HepG2 (cell line): ENCODE results near the gene MRNIP. TPM values are rescaled to one million over a fixed set of nuclear protein-coding genes. Genes with fewer than 3 reads are reported as not detected.

Experiments used
- FOXA3 ChIP-seq: IDR thresholded peaks from 2 replicates; pipeline ENCODE4 v1.6.1; 2016; ENCODE audit warnings: missing genetic modification reagents, missing compliant biosample characterization
- MYNN ChIP-seq: sonication (generic); formaldehyde crosslinking; IDR thresholded peaks from 2 replicates; pipeline ENCODE4 v1.4.0; 2020; ENCODE audit warnings: mild to moderate bottlenecking, low read depth, missing genetic modification reagents
- SMC3 ChIP-seq: IDR thresholded peaks from 2 replicates; pipeline ENCODE4 v1.6.1; 2011; ENCODE audit warnings: low read length, improper control_type of control experiment
- ZNF530 ChIP-seq: sonication (generic); formaldehyde crosslinking; IDR thresholded peaks from 2 replicates; pipeline ENCODE4 v1.5.0; 2020; ENCODE audit warnings: low read depth, mild to moderate bottlenecking, missing genetic modification reagents
- ZNF775 ChIP-seq: sonication (generic); formaldehyde crosslinking; IDR thresholded peaks from 2 replicates; pipeline ENCODE4 v1.4.0; 2020; ENCODE audit warnings: missing genetic modification reagents, mild to moderate bottlenecking, moderate library complexity, borderline replicate concordance
- ZNF790 ChIP-seq: sonication (generic); formaldehyde crosslinking; IDR thresholded peaks from 2 replicates; pipeline ENCODE4 v1.8.0; 2022; ENCODE audit warnings: missing genetic modification reagents, mild to moderate bottlenecking, borderline replicate concordance
- polyA plus RNA-seq, 8 experiments: library from polyadenylated mRNA; depleted of rRNA in 3 of 8; stranded (reverse) in 7 of 8; unstranded in 1 of 8; fragments of >200 nt; fragmentation: Illumina TruSeq in 4 of 8; extraction: Trizol in 4 of 8; gene quantifications; 2 replicates each; pipeline versions ENCODE4 v1.2.1 to v1.2.3, GENCODE V29; 2011 to 2016; ENCODE audit warnings: low read depth in 4 of 8, missing spikeins in 1 of 8, mixed read lengths in 1 of 8; ENCODE audit not compliant: insufficient read depth in 1 of 8
- total RNA-seq, 5 experiments: library from RNA; depleted of rRNA; stranded (reverse); fragments of >200 nt; fragmentation: Illumina TruSeq; extraction: Trizol; gene quantifications; 2 replicates each; pipeline ENCODE4 v1.2.3, GENCODE V29; 2016; ENCODE audit warnings: low read depth in 1 of 5
- TF ChIP-seq, protein P1 (sequence below): sonication (generic); formaldehyde crosslinking; IDR thresholded peaks from 2 replicates; pipeline ENCODE4; 2020; ENCODE audit warnings: missing genetic modification reagents, mild to moderate bottlenecking, borderline replicate concordance
- TF ChIP-seq, protein P2 (sequence below): sonication (generic); formaldehyde crosslinking; IDR thresholded peaks from one replicate; pipeline ENCODE4 v1.5.1; 2020; ENCODE audit warnings: mild to moderate bottlenecking, missing genetic modification reagents; ENCODE audit errors: not compliant biosample characterization
- TF ChIP-seq, protein P3 (sequence below): sonication (generic); formaldehyde crosslinking; IDR thresholded peaks from 2 replicates; pipeline ENCODE4 v1.5.0; 2020; ENCODE audit warnings: mild to moderate bottlenecking, missing genetic modification reagents, borderline replicate concordance

Gene MRNIP
- total and polyA plus RNA-seq, 2 of the 13 experiments (the other 11 are each of a cell fraction or from before 2014, with no cell fraction given) = 15.5 to 34.1 TPM

DNA sequence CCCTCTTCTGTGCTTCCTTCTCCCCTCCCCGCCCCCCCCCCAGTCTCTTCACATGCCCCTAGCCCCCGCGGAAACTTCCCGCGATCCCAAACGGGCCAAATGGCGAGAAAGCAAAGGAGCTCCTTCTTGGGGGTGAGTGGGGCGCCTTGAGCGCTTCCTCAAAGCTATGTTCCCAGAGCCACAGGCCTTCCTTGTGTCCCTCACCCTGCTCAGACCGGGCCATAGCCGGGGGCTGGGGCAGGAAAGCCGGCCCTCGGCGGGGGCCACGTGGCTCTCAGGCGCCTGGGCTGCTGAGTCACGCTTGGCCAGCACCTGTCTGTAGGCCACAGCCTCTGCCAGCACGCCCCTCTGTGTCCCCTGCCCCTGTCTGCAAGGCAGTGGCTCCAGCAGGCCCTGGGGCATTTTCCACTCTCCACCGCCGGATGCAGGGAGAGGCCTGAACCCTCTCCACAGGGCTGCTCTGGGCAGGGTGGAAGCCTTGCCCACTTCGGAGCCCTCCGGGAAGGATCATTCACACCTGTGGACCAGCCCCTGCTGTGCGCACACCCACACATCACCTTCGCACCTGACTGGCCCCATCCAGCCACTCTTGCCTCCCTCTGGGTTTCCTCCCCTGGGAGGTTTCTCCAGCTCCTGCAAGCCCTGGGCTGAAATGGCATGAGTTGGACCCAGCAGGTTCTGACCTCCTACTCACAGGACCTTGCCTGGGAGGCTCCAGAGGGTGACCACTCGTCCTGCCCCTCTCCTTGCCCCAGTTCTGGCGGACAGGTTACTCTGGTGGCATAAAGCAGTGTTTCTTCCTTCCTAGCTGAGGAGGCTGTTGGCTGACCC is 39.1 kb downstream of the MRNIP start (continued):
- TF ChIP-seq, protein P1, sequence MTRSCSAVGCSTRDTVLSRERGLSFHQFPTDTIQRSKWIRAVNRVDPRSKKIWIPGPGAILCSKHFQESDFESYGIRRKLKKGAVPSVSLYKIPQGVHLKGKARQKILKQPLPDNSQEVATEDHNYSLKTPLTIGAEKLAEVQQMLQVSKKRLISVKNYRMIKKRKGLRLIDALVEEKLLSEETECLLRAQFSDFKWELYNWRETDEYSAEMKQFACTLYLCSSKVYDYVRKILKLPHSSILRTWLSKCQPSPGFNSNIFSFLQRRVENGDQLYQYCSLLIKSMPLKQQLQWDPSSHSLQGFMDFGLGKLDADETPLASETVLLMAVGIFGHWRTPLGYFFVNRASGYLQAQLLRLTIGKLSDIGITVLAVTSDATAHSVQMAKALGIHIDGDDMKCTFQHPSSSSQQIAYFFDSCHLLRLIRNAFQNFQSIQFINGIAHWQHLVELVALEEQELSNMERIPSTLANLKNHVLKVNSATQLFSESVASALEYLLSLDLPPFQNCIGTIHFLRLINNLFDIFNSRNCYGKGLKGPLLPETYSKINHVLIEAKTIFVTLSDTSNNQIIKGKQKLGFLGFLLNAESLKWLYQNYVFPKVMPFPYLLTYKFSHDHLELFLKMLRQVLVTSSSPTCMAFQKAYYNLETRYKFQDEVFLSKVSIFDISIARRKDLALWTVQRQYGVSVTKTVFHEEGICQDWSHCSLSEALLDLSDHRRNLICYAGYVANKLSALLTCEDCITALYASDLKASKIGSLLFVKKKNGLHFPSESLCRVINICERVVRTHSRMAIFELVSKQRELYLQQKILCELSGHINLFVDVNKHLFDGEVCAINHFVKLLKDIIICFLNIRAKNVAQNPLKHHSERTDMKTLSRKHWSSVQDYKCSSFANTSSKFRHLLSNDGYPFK (CRISPR knock-in tag) = no peak
- TF ChIP-seq SMC3 (no peak), ZNF790 (CRISPR knock-in tag) (no peak), ZNF775 (no peak), MYNN (CRISPR knock-in tag) (no peak), ZNF530 (CRISPR knock-in tag) (no peak), FOXA3 (no peak)
- TF ChIP-seq, protein P2, sequence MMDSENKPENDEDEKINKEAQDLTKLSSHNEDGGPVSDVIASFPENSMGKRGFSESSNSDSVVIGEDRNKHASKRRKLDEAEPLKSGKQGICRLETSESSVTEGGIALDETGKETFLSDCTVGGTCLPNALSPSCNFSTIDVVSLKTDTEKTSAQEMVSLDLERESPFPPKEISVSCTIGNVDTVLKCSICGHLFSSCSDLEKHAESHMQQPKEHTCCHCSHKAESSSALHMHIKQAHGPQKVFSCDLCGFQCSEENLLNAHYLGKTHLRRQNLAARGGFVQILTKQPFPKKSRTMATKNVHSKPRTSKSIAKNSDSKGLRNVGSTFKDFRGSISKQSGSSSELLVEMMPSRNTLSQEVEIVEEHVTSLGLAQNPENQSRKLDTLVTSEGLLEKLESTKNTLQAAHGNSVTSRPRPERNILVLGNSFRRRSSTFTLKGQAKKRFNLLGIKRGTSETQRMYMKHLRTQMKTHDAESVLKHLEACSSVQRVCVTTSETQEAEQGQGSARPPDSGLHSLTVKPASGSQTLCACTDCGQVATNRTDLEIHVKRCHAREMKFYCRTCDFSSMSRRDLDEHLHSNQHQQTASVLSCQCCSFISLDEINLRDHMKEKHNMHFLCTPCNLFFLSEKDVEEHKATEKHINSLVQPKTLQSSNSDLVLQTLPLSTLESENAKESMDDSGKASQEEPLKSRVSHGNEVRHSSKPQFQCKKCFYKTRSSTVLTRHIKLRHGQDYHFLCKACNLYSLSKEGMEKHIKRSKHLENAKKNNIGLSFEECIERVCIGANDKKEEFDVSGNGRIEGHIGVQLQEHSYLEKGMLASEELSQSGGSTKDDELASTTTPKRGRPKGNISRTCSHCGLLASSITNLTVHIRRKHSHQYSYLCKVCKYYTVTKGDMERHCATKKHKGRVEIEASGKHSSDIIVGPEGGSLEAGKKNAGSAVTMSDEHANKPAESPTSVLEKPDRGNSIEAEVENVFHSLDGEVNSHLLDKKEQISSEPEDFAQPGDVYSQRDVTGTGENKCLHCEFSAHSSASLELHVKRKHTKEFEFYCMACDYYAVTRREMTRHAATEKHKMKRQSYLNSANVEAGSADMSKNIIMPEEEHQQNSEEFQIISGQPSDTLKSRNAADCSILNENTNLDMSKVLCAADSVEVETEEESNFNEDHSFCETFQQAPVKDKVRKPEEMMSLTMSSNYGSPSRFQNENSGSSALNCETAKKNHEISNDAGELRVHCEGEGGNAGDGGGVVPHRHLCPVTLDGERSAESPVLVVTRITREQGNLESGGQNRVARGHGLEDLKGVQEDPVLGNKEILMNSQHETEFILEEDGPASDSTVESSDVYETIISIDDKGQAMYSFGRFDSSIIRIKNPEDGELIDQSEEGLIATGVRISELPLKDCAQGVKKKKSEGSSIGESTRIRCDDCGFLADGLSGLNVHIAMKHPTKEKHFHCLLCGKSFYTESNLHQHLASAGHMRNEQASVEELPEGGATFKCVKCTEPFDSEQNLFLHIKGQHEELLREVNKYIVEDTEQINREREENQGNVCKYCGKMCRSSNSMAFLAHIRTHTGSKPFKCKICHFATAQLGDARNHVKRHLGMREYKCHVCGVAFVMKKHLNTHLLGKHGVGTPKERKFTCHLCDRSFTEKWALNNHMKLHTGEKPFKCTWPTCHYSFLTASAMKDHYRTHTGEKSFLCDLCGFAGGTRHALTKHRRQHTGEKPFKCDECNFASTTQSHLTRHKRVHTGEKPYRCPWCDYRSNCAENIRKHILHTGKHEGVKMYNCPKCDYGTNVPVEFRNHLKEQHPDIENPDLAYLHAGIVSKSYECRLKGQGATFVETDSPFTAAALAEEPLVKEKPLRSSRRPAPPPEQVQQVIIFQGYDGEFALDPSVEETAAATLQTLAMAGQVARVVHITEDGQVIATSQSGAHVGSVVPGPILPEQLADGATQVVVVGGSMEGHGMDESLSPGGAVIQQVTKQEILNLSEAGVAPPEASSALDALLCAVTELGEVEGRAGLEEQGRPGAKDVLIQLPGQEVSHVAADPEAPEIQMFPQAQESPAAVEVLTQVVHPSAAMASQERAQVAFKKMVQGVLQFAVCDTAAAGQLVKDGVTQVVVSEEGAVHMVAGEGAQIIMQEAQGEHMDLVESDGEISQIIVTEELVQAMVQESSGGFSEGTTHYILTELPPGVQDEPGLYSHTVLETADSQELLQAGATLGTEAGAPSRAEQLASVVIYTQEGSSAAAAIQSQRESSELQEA (CRISPR knock-in tag) = no peak
- TF ChIP-seq, protein P3, sequence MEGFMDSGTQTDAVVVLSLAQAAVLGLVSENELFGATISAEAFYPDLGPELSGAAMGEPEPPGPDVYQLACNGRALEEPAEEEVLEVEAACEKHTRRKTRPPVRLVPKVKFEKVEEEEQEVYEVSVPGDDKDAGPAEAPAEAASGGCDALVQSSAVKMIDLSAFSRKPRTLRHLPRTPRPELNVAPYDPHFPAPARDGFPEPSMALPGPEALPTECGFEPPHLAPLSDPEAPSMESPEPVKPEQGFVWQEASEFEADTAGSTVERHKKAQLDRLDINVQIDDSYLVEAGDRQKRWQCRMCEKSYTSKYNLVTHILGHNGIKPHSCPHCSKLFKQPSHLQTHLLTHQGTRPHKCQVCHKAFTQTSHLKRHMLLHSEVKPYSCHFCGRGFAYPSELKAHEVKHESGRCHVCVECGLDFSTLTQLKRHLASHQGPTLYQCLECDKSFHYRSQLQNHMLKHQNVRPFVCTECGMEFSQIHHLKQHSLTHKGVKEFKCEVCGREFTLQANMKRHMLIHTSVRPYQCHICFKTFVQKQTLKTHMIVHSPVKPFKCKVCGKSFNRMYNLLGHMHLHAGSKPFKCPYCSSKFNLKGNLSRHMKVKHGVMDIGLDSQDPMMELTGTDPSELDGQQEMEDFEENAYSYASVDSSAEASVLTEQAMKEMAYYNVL (CRISPR knock-in tag) = no peak
